Endothelial cell of umbilical vein (primary cell): ENCODE results near the gene TRPM3. TPM values are rescaled to one million over a fixed set of nuclear protein-coding genes. Genes with fewer than 3 reads are reported as not detected.

ENCODE experiments used
- BruUV-seq: library from RNA; stranded (reverse); fragments of 400-500 nt; replicated peaks from 2 replicates; lab custom pipeline; 2021; lab: Mats Ljungman, UMichigan
- CTCF ChIA-PET: fragments of 300-600, 350-600 bp; sonication (Branson Sonifier 250); formaldehyde crosslinking; loops from one replicate; lab custom pipeline; 2021; ENCODE audit warnings: antibody characterized with exemption, inconsistent platforms; lab: Charles Lee
- POLR2A ChIA-PET: fragments of 300-600, 350-600 bp; sonication (Branson Sonifier 250); formaldehyde crosslinking; loops from one replicate; lab custom pipeline; 2021; ENCODE audit warnings: antibody characterized with exemption, inconsistent platforms; lab: Charles Lee
- DNase-seq: peaks from one replicate; pipeline ENCODE4 v3.0.0-alpha.2; 2011; ENCODE audit warnings: low read depth, low spot score
- FAIRE-seq: peaks from 2 replicates; lab custom pipeline; 2011; peaks lifted over from hg19 to GRCh38; lab: Jason Lieb, UNC
- H2AFZ ChIP-seq: 2 replicates; pipeline ENCODE4 v1.6.0; 2012; ENCODE audit warnings: low read depth, low read length, control low read depth, inconsistent platforms
- H3K27ac ChIP-seq: 2 replicates; pipeline ENCODE4 v1.5.1; 2011; ENCODE audit warnings: low read depth, mild to moderate bottlenecking, control low read depth, low read length, moderate library complexity; ENCODE audit not compliant: insufficient read depth
- H3K27me3 ChIP-seq, 2 experiments: 2 replicates each; pipeline versions ENCODE4 v1.6.0 to v1.6.1; 2011; ENCODE audit warnings: low read length in 2 of 2, mixed read lengths in 1 of 2; ENCODE audit not compliant: control insufficient read depth in 2 of 2, insufficient read depth in 2 of 2
- H3K36me3 ChIP-seq, 2 experiments: 2 replicates in 1 of 2; 3 replicates in 1 of 2; pipeline ENCODE4 v1.5.1; 2011; ENCODE audit warnings: low read length in 2 of 2, mild to moderate bottlenecking in 1 of 2, moderate library complexity in 1 of 2; ENCODE audit not compliant: control insufficient read depth in 2 of 2, insufficient read depth in 2 of 2; ENCODE audit errors: extremely low read depth in 1 of 2
- H3K4me1 ChIP-seq: 3 replicates; pipeline ENCODE4 v1.5.1; 2011; ENCODE audit warnings: mild to moderate bottlenecking, low read length; ENCODE audit not compliant: control insufficient read depth, insufficient read depth; ENCODE audit errors: extremely low read depth
- H3K4me2 ChIP-seq: 2 replicates; pipeline ENCODE4 v1.6.1; 2011; ENCODE audit warnings: low read length, control low read depth, mixed read lengths; ENCODE audit not compliant: insufficient read depth
- H3K4me3 ChIP-seq, 3 experiments: fragments of 200-600 bp in 1 of 3; sonication (generic), shearing (Covaris generic) in 1 of 3; replicated peaks in 1 of 3; 2 replicates each; pipeline ENCODE4 v1.5.1; 2011 to 2016; ENCODE audit warnings: control low read depth in 3 of 3, low read length in 3 of 3, mild to moderate bottlenecking in 2 of 3, inconsistent platforms in 1 of 3, low read depth in 1 of 3, moderate library complexity in 1 of 3; ENCODE audit not compliant: insufficient read depth in 1 of 3
- H3K79me2 ChIP-seq: 2 replicates; pipeline ENCODE4 v1.6.0; 2012; ENCODE audit warnings: low read length, inconsistent platforms; ENCODE audit not compliant: control insufficient read depth, insufficient read depth
- H3K9ac ChIP-seq: replicated peaks from 2 replicates; pipeline ENCODE3; 2011; ENCODE audit warnings: low read length, control low read depth; ENCODE audit not compliant: insufficient read depth; ENCODE audit errors: extremely low read depth
- H3K9me1 ChIP-seq: replicated peaks from 3 replicates; pipeline ENCODE4 v1.6.0; 2011; ENCODE audit warnings: mild to moderate bottlenecking, low read length; ENCODE audit not compliant: control insufficient read depth, insufficient read depth; ENCODE audit errors: extremely low read depth
- H3K9me3 ChIP-seq: replicated peaks from 2 replicates; pipeline ENCODE4 v1.5.1; 2012; ENCODE audit warnings: low read length, inconsistent platforms; ENCODE audit not compliant: control insufficient read depth, insufficient read depth
- H4K20me1 ChIP-seq: replicated peaks from 2 replicates; pipeline ENCODE3; 2011; ENCODE audit warnings: mild to moderate bottlenecking, low read length; ENCODE audit not compliant: control insufficient read depth, insufficient read depth; ENCODE audit errors: extremely low read depth
- CTCF ChIP-seq, 2 donors: IDR thresholded peaks; 1 replicate in 1 of 2; 2 replicates in 1 of 2; pipeline ENCODE4 v1.5.1; 2011; ENCODE audit warnings: low read length in 2 of 2, mild to moderate bottlenecking in 2 of 2, moderate library complexity in 2 of 2, control low read depth in 1 of 2, inconsistent platforms in 1 of 2, low read depth in 1 of 2; ENCODE audit not compliant: insufficient read depth in 1 of 2; ENCODE audit errors: extremely low read depth in 1 of 2
- EZH2 ChIP-seq: IDR thresholded peaks from 2 replicates; pipeline ENCODE4 v1.6.1; 2012; ENCODE audit warnings: borderline replicate concordance, low read depth, mild to moderate bottlenecking, moderate library complexity, low read length, inconsistent platforms; ENCODE audit not compliant: severe bottlenecking
- FOS ChIP-seq: IDR thresholded peaks from 2 replicates; pipeline ENCODE4 v1.6.1; 2011; ENCODE audit warnings: mild to moderate bottlenecking, low read length, moderate library complexity, borderline replicate concordance; ENCODE audit not compliant: insufficient read depth
- GATA2 ChIP-seq: IDR thresholded peaks from 2 replicates; pipeline ENCODE4 v1.7.0; 2011; ENCODE audit warnings: low read depth, mild to moderate bottlenecking, moderate library complexity, mixed read lengths, low read length; ENCODE audit not compliant: insufficient read length, insufficient read depth
- JUN ChIP-seq: IDR thresholded peaks from 2 replicates; pipeline ENCODE4 v1.6.1; 2011; ENCODE audit warnings: borderline replicate concordance, low read depth; ENCODE audit not compliant: insufficient read length, insufficient read depth
- MAX ChIP-seq: IDR thresholded peaks from 2 replicates; pipeline ENCODE4 v1.6.1; 2011; ENCODE audit not compliant: insufficient read depth, insufficient read length
- MYC ChIP-seq: IDR thresholded peaks from one replicate; pipeline ENCODE4 v1.6.1; 2011; ENCODE audit warnings: mild to moderate bottlenecking, low read depth, low read length
- POLR2A ChIP-seq: IDR thresholded peaks from 2 replicates; pipeline ENCODE4 v1.6.1; 2012; ENCODE audit warnings: low read depth, mild to moderate bottlenecking, control low read depth, low read length
- POLR2AphosphoS5 ChIP-seq: IDR thresholded peaks from 2 replicates; pipeline ENCODE4 v1.6.1; 2012; ENCODE audit warnings: low read depth, mild to moderate bottlenecking, control low read depth, low read length, moderate library complexity; ENCODE audit not compliant: insufficient read depth
- dilution Hi-C: fragments of 300-500 bp; cut with MboI; formaldehyde crosslinking; loops from one replicate; pipeline ENCODE4 v1.15.0; 2019; ENCODE audit warnings: low sequenced_read_pairs; ENCODE audit not compliant: extremely low pct_ligation_motif_present
- intact Hi-C: fragments of 100-400 bp; cut with micrococcal nuclease; formaldehyde crosslinking; loops from one replicate; pipeline ENCODE4 v1.10.0; 2022
- polyA plus RNA-seq, 4 experiments: library from polyadenylated mRNA; depleted of rRNA in 3 of 4; stranded (reverse) in 3 of 4; unstranded in 1 of 4; fragments of >200 nt; gene quantifications; 2 replicates each; pipeline versions ENCODE4 v1.2.1 to v1.2.3, GENCODE V29; 2011 to 2012; ENCODE audit warnings: missing spikeins in 1 of 4
- total RNA-seq: library from RNA; stranded (reverse); gene quantifications from 2 replicates; pipeline ENCODE4 v1.2.3, GENCODE V29; 2021

The TRPM3 gene
- total and polyA plus RNA-seq, 2 donors (not counting 3 experiments of a cell fraction or from before 2014, with no cell fraction given) = 0.17 to 0.33 TPM

GRCh38 chr9:70798018-70798417 lies 323.4 kb downstream of the TRPM3 start:
- POLR2A ChIA-PET = no interaction called here
- no peak for FAIRE-seq
- Histone ChIP-seq H2AFZ (no peak overlapping the region), H3K27ac (no peak overlapping the region), H3K79me2 (no peaks in the 10 kb centered on the region), H3K4me2 (no peak overlapping the region), H4K20me1 (no peaks in the 10 kb centered on the region), H3K4me3 (no peak overlapping the region), H3K36me3 (no peaks in the 10 kb centered on the region), H3K4me1 (no peaks in the 10 kb centered on the region), H3K9me1 (no peaks in the 10 kb centered on the region), H3K27me3 (no peaks in the 10 kb centered on the region), H3K9me3 (no peaks in the 10 kb centered on the region), H3K9ac (no peak overlapping the region)
- no TSS peak for BruUV-seq
- CTCF ChIA-PET = no interaction called here
- intact Hi-C loops = no loop called here
- dilution Hi-C loops = no loop called here
- TF ChIP-seq POLR2AphosphoS5 (no peak), POLR2A (no peak), EZH2 (no peak), GATA2 (no peak), MYC (no peak), FOS (no peak), JUN (no peak), MAX (no peak), CTCF (IDR thresholded peaks at IDR 0.05; ENCODE audit: extremely low read depth in 1 of 2, insufficient read depth in 1 of 2, low read depth in 1 of 2, low read length in 2 of 2) (no peak)
- no peak for DNase-seq
